GM21786 (cell line): ENCODE results near the gene ADGRE1.
"Not testable (repeated sequence)": the region's sequence is repeated elsewhere in the genome, so short reads cannot be mapped to it uniquely, and the experiment has no call there.

Experiments
- ATAC-seq: cut with Tn5 transposase; IDR thresholded peaks from one replicate; pipeline ENCODE4 v1.9.1; 2021; ENCODE audit not compliant: unreplicated experiment

ADGRE1 gene, protein sequence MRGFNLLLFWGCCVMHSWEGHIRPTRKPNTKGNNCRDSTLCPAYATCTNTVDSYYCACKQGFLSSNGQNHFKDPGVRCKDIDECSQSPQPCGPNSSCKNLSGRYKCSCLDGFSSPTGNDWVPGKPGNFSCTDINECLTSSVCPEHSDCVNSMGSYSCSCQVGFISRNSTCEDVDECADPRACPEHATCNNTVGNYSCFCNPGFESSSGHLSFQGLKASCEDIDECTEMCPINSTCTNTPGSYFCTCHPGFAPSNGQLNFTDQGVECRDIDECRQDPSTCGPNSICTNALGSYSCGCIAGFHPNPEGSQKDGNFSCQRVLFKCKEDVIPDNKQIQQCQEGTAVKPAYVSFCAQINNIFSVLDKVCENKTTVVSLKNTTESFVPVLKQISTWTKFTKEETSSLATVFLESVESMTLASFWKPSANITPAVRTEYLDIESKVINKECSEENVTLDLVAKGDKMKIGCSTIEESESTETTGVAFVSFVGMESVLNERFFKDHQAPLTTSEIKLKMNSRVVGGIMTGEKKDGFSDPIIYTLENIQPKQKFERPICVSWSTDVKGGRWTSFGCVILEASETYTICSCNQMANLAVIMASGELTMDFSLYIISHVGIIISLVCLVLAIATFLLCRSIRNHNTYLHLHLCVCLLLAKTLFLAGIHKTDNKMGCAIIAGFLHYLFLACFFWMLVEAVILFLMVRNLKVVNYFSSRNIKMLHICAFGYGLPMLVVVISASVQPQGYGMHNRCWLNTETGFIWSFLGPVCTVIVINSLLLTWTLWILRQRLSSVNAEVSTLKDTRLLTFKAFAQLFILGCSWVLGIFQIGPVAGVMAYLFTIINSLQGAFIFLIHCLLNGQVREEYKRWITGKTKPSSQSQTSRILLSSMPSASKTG

GRCh38 chr19:6887316-6887715, at the start of gene ADGRE1:
ADGRE1 (plus strand) TSS chr19:6887579; CDS start chr19:6887609, 30 bp downstream.
- ATAC-seq, result no peak

DNA sequence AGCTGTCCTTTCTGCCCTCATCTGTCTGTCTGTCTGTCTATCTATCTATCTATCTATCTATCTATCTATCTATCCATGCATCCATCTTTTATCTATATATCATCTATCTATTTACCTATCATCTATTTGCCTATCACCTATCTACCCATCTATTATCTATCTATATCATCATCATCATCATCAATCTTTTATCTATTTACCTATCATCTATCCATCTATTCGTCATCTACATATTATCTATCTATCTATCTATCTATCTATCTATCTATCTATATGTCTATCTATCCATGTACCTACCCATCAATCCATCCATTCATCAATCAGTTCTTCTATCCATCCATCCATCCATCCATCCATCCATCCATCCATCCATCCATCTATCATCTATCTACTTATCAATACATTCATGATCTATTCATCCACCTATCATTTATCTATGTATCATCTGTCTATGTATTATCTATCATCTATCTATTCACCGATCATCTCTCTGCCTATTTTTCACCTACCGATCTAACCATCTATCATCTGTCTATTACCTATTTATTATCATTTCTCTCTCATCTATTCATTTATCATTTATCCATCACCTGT, 49.2 kb upstream of the ADGRE1 start:
- ATAC-seq, result no peak

DNA sequence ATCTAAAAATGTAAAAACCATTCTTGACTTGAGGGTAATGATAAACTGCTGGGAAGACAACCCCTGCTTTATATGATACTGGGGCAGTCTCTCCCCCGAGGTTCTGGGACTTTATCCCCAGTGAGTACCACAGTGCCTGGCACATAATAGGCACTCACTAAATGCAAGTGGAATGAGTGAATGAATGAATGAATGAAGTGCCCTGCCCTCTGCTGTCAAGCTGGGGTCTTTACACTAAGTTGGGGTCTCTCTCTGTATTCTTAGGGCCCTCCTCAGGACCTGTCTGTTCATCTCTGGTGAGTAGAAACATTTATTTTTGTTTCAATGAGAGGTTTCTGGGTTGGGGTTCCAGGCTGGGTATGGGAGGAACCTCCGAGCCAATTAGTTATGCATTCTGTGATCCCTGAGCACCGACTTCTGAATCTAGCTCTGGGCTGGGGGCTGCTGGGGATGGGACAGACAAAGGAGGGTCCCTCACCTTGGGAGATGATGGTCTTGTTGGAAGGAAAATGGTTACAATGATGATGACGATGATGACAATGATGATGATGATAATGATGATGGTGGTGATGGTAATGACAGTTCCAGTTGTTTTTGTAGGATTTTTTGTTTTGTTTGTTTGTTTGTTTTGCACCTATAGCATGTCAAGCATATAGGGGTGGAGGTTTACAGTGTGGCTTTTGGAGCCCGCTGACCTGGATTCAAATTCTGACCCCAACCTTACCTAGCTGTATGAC, 44.3 kb upstream of the ADGRE1 start:
- ATAC-seq, result no peak

- ATAC-seq, result no peak
Observed at GRCh38 chr19:6847828-6848200, 39.6 kb upstream of the ADGRE1 start.

GRCh38 chr19:6848986-6849385, 38.4 kb upstream of the ADGRE1 start:
- ATAC-seq, result no peak

GRCh38 chr19:6849876-6850275, 37.5 kb upstream of the ADGRE1 start:
- no peak for ATAC-seq

GRCh38 chr19:6851359-6851758, 36.0 kb upstream of the ADGRE1 start:
- ATAC-seq, result no peak

DNA sequence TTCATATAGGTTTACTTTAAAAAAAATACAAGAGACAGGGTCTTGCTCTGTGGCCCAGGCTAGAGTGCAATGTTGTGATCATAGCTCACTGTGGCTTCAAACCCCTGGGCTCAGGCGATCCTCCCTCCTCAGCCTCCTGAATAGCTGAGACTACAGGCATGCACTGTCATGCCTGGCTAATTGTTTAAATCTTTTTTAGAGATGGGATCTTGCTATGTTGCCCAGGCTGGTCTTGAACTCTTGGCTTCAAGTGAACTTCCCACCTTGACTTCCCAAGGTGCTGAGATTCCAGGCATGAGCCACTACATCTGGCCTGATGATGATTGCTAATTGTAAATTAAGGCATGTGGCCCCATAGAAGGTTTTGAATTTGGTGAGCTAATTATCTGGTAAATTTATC, 35.4 kb upstream of the ADGRE1 start:
- ATAC-seq, result no peak

GRCh38 chr19:6853868-6854267, 33.5 kb upstream of the ADGRE1 start:
- no peak for ATAC-seq

DNA sequence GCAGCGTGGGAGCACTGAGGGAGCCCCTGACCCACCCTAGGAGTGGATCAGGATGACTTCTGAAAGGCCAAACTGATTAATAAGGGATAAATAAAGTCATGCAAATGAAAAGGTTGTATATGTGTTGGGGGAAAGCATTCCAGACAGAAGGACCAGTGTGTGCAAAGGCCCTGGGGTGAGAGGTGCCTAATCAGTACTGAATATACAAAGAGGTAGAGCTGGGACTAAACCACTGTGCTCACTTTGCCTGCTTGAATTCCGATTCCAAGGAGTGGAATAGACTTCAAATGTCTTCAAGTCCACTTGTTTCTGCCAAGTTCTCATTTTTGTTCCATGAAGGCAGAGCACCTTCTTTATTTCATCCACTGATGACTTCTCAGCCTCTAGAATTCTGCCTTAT, 32.6 kb upstream of the ADGRE1 start:
- ATAC-seq, result no peak

GRCh38 chr19:6856749-6857372, 30.5 kb upstream of the ADGRE1 start:
- no peak for ATAC-seq

GRCh38 chr19:6861683-6862286, 25.6 kb upstream of the ADGRE1 start:
- ATAC-seq, result no peak

GRCh38 chr19:6862673-6863078, 24.7 kb upstream of the ADGRE1 start:
- peak; percentile 45 for ATAC-seq

GRCh38 chr19:6864325-6864940, 22.9 kb upstream of the ADGRE1 start:
- no peak for ATAC-seq

DNA sequence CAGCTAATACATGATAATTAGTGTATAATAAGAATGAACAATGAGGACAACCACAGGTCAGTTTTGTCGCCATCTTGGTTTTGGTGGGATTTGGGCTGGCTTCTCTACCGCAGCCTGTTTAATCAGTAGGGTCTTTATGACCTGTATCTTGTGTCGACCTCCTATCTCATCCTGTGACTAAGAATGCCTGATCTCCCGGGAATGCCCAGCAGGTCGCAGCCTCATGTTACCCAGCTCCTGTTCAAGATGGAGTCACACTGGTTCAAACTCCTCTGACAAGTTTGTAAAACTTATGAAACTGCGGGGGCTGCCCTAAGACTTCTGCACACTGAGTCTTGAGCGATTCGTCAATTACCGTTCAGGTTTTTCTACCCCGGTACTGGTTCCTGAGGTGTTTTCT, 21.5 kb upstream of the ADGRE1 start:
- no peak for ATAC-seq

- ATAC-seq, result no peak
Observed at GRCh38 chr19:6866741-6867151, 20.6 kb upstream of the ADGRE1 start.

DNA sequence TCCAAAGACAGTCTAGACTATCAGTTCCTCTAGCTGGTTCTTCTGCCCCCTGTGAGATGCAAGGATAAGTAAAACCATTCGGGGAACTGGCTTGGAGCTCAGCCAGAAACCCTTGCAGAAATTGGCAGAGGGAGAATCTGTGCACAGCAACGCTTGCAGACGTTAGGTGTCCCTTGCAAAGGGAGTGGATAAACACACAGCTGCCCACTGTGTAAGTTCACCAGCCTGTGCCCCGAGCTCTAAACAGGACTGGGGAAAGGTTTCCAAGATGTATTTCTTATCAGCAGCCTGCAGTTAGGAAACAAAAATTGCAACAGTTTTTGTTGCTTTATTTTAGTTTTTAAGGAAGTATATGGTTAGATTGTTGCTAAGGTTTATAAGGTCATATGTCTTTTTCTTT, 19.0 kb upstream of the ADGRE1 start:
- no peak for ATAC-seq

GRCh38 chr19:6869151-6869882, 18.1 kb upstream of the ADGRE1 start:
- not testable (repeated sequence) for ATAC-seq
